Gastrocnemius medialis (tissue), 4 donors: ENCODE data around the gene CCDC9B. TPM values are rescaled to one million over a fixed set of nuclear protein-coding genes. Genes with fewer than 3 reads are reported as not detected.

ENCODE experiments used
- ATAC-seq, 2 donors: fragments of 150-250 bp; one replicate each; pipeline ENCODE4 v1.9.1; 2016
- DNase-seq, 2 donors: peaks; one replicate each; pipeline ENCODE4 v3.0.0-alpha.2; 2019
- H3K27ac ChIP-seq, 4 donors: fragments of 200-600 bp; sonication (generic); 1 replicate in 1 of 4; 2 replicates in 3 of 4; pipeline ENCODE4 v1.5.1; 2016 to 2018; ENCODE audit warnings: mild to moderate bottlenecking in 2 of 4, moderate library complexity in 1 of 4
- H3K27me3 ChIP-seq, 3 donors: fragments of 200-600 bp; sonication (generic) in 2 of 3; 1 replicate in 1 of 3; 2 replicates in 2 of 3; pipeline versions ENCODE4 v1.5.1 to v1.6.0; 2016 to 2019; ENCODE audit warnings: mild to moderate bottlenecking in 1 of 3, moderate library complexity in 1 of 3
- H3K36me3 ChIP-seq, 2 donors: fragments of 200-600 bp; sonication (generic) in 1 of 2; one replicate each; pipeline ENCODE4 v1.5.1; 2017 to 2018
- H3K4me1 ChIP-seq, 2 donors: fragments of 200-600 bp; sonication (generic) in 1 of 2; one replicate each; pipeline ENCODE4 v1.5.1; 2016 to 2017; ENCODE audit warnings: mild to moderate bottlenecking in 2 of 2
- H3K4me3 ChIP-seq, 4 donors: fragments of 200-600 bp; sonication (generic) in 3 of 4; 1 replicate in 1 of 4; 2 replicates in 3 of 4; pipeline ENCODE4 v1.5.1; 2016 to 2019; ENCODE audit warnings: mild to moderate bottlenecking in 2 of 4
- H3K9me3 ChIP-seq, 3 donors: fragments of 200-600 bp; sonication (generic) in 2 of 3; 1 replicate in 1 of 3; 2 replicates in 2 of 3; pipeline ENCODE4 v1.5.1; 2016 to 2019
- POLR2A ChIP-seq, 2 donors: fragments of 450-650 bp; IDR thresholded peaks; one replicate each; pipeline ENCODE4 v1.6.1; 2017; ENCODE audit warnings: antibody characterized with exemption in 2 of 2, mild to moderate bottlenecking in 2 of 2, moderate library complexity in 2 of 2
- in situ Hi-C, 4 donors: fragments of 200-750 bp; cut with MboI; loops; one replicate each; pipeline versions ENCODE4 v1.15.0 to v1.8.0; 2017; ENCODE audit warnings: low sequenced_read_pairs in 4 of 4
- intact Hi-C: fragments of 100-400 bp; cut with DNase I; formaldehyde crosslinking; loops from one replicate; pipeline ENCODE4 v1.15.1; 2023; ENCODE audit warnings: low total_unique reads
- total RNA-seq, 4 donors: library from RNA; depleted of rRNA; stranded (reverse); fragments of >200 nt; gene quantifications; one replicate each; pipeline versions ENCODE4 v1.1.0 to v1.2.3, GENCODE V29; 2016
- TF ChIP-seq, protein P1 (sequence below), 5 experiments: fragments of 450-650 bp in 3 of 5; fragments of 200-600 bp in 2 of 5; sonication (generic) in 2 of 5; IDR thresholded peaks in 4 of 5; conservative IDR thresholded peaks in 1 of 5; 1 replicate in 4 of 5; 2 replicates in 1 of 5; pipeline ENCODE4 v1.5.1; 2016 to 2019; ENCODE audit warnings: antibody characterized with exemption in 5 of 5, mild to moderate bottlenecking in 3 of 5, moderate library complexity in 3 of 5

Gene CCDC9B
- total RNA-seq, 4 donors from 2014 or later = 14.4 to 55.1 (median 20.5) TPM

DNA sequence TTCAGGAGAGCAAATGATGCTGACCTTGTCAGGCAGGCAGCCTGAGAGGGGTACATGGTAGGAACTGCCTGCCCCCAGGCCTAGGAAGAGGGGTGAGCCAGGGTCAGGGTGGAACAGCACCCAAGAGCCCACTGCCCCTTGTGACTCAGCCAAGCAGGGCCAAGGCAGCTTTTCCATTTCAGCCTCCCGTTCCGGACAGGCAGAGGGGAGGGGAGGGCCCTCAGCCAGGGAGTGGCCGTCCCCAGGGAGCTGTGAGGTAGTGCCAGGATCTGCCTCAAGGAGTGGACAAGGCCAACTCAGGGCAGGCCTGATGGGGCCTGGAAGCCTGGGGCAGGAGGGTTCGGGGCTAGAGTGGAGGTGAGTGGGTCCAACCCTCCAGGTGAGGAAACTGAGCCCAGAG lies 52.8 kb downstream of the CCDC9B start:
- intact Hi-C loops = no loop called here
- Histone ChIP-seq H3K4me3 (no peak overlapping the region), H3K36me3 (no peaks in the 10 kb centered on the region), H3K4me1 (peaks cover 0 to 13% of the 10 kb centered on the region in 2 donors), H3K27ac (no peak overlapping the region), H3K27me3 (peaks cover 10 to 25% (median 14%) of the 10 kb centered on the region in 3 donors), H3K9me3 (no peaks in the 10 kb centered on the region)
- TF ChIP-seq, protein P1, sequence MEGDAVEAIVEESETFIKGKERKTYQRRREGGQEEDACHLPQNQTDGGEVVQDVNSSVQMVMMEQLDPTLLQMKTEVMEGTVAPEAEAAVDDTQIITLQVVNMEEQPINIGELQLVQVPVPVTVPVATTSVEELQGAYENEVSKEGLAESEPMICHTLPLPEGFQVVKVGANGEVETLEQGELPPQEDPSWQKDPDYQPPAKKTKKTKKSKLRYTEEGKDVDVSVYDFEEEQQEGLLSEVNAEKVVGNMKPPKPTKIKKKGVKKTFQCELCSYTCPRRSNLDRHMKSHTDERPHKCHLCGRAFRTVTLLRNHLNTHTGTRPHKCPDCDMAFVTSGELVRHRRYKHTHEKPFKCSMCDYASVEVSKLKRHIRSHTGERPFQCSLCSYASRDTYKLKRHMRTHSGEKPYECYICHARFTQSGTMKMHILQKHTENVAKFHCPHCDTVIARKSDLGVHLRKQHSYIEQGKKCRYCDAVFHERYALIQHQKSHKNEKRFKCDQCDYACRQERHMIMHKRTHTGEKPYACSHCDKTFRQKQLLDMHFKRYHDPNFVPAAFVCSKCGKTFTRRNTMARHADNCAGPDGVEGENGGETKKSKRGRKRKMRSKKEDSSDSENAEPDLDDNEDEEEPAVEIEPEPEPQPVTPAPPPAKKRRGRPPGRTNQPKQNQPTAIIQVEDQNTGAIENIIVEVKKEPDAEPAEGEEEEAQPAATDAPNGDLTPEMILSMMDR (IDR thresholded peaks at IDR 0.05 in 4 of 5, conservative IDR thresholded peaks at IDR 0.05 in 1 of 5) = no peak
- TF ChIP-seq POLR2A (IDR thresholded peaks at IDR 0.05) = no peak
- in situ Hi-C loops = loop anchor here in 1 of 4 donors (10.0 kb wide), 1 partner anchor 137 kb away; no protein-coding TSS in a partner anchor
- DNase-seq = no peak
- no peak for ATAC-seq

DNA sequence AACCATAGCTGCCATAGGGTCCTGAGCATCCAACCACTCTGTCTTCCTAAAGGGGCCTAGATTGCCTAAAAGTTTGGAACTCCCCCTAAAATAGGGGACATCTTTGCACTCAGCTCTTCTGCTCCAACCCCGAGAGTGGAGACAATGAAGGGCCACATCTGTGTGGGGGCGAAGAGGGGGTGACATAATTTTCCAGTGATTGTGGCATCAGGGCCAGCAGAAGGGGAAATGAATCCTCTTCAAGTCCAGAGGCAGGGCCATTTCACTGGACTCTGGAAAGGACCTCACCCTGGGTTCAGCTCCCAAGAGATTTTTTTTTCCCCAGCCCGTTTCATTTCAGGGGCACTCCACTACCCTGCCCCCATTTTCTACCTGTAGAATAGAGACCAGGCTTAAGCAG lies 53.2 kb downstream of the CCDC9B start:
- no peaks in the 10 kb centered on the region for H3K36me3 ChIP-seq
- peaks cover 15 to 29% (median 18%) of the 10 kb centered on the region in 3 donors for H3K27me3 ChIP-seq
- peaks cover 0 to 18% of the 10 kb centered on the region in 2 donors for H3K4me1 ChIP-seq

DNA sequence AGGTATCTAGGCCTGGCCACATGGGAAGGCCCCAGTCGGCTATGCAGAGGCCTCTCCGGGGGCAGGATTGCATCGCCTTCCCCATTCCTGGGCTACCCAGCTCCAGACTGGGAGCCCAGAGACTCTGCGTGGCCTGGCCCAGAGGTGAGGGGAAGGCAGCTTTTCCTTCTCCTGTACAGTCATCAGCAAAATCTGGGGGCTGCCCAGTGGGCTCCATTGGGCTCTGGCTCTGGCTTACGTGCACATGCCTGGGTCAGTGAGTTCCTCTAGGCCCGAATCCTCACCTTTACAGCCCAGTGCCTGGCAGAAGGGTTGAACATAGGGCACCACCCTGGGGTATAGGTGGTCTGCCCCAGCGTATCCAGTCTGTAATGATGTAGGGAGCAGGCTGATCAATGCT lies 53.9 kb downstream of the CCDC9B start:
- Histone ChIP-seq H3K4me3 (no peak overlapping the region), H3K36me3 (no peaks in the 10 kb centered on the region), H3K27ac (no peak overlapping the region), H3K9me3 (no peaks in the 10 kb centered on the region), H3K4me1 (peaks cover 0 to 22% of the 10 kb centered on the region in 2 donors), H3K27me3 (peaks cover 15 to 32% (median 26%) of the 10 kb centered on the region in 3 donors)
- in situ Hi-C loops (loop anchor here in 1 of 4 donors (10.0 kb wide), 1 partner anchor 138 kb away; no protein-coding TSS in a partner anchor), intact Hi-C loops (no loop called here)
- ATAC-seq = no peak
- TF ChIP-seq POLR2A (IDR thresholded peaks at IDR 0.05) = no peak
- TF ChIP-seq, protein P1 (IDR thresholded peaks at IDR 0.05 in 4 of 5, conservative IDR thresholded peaks at IDR 0.05 in 1 of 5) = no peak
- DNase-seq = no peak

More for the DNA sequence above, 53.2 kb downstream of the CCDC9B start:
- H3K4me3 ChIP-seq = no peak overlapping the region
- in situ Hi-C loops = loop anchor here in 1 of 4 donors (10.0 kb wide), 1 partner anchor 137 kb away; no protein-coding TSS in a partner anchor
- H3K27ac ChIP-seq = no peak overlapping the region
- no peak for DNase-seq
- ATAC-seq = no peak
- no peaks in the 10 kb centered on the region for H3K9me3 ChIP-seq
- no peak for TF ChIP-seq POLR2A (IDR thresholded peaks at IDR 0.05)
- TF ChIP-seq, protein P1 (IDR thresholded peaks at IDR 0.05 in 4 of 5, conservative IDR thresholded peaks at IDR 0.05 in 1 of 5) = no peak
- intact Hi-C loops = no loop called here

- H3K4me3 ChIP-seq = no peak overlapping the region
- H3K27me3 ChIP-seq = peaks cover 21 to 33% (median 32%) of the 10 kb centered on the region in 3 donors
- peaks cover 0 to 17% of the 10 kb centered on the region in 2 donors for H3K4me1 ChIP-seq
- H3K9me3 ChIP-seq = no peaks in the 10 kb centered on the region
- no peaks in the 10 kb centered on the region for H3K36me3 ChIP-seq
- ATAC-seq (no peak), DNase-seq (no peak)
- H3K27ac ChIP-seq = no peak overlapping the region
- TF ChIP-seq, protein P1 (IDR thresholded peaks at IDR 0.05 in 4 of 5, conservative IDR thresholded peaks at IDR 0.05 in 1 of 5) = no peak
- TF ChIP-seq POLR2A (IDR thresholded peaks at IDR 0.05) = no peak
- intact Hi-C loops (no loop called here), in situ Hi-C loops (loop anchor here in 1 of 4 donors (10.0 kb wide), 1 partner anchor 139 kb away; no protein-coding TSS in a partner anchor)
Observed at GRCh38 chr15:40286061-40286532, 54.6 kb downstream of the CCDC9B start.
